HS-27A (cell line): ENCODE results near the gene PASK.

Source experiments
- DNase-seq: peaks from one replicate; pipeline ENCODE4 v3.0.0-alpha.2; 2012; ENCODE audit warnings: low read depth, missing footprints

The PASK gene

GRCh38 chr2:241125626-241126025 lies 23.6 kb downstream of the PASK start:
- no peak for DNase-seq

DNA sequence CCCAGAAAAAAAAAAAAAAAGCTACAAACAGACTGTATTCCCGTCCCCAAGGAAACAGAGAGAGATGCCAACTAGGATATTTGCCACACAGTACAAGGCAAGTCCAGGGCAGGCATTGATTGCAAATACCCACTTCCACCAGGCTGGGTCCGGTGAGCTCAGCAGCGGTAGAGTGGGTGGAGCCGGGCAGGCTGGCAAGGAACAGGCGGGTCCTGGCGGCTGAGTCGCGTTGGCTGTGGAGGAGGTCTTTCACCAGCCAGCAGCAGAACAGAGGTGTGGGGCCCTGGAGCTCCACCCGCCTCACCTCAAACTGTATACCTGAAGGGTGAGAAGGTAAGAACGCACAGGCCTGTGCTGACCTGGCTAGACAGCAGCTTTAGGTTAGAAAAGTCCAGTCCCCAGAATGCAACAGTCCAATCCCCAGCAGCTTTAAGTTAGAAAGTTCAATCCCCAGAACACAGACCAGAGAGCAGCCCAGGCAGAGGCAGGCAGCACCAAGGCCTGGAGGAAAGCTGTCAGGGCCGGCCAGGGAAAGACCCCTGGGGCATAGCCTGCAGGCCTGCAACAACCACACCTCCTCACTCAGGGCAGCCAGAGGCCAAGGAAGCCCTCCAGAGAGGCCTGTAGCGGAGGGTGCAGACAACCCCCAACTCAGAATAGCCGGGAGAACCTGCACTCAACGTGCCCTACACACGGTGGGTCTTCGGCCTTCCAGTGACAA lies 25.3 kb downstream of the PASK start:
- DNase-seq = no peak

DNA sequence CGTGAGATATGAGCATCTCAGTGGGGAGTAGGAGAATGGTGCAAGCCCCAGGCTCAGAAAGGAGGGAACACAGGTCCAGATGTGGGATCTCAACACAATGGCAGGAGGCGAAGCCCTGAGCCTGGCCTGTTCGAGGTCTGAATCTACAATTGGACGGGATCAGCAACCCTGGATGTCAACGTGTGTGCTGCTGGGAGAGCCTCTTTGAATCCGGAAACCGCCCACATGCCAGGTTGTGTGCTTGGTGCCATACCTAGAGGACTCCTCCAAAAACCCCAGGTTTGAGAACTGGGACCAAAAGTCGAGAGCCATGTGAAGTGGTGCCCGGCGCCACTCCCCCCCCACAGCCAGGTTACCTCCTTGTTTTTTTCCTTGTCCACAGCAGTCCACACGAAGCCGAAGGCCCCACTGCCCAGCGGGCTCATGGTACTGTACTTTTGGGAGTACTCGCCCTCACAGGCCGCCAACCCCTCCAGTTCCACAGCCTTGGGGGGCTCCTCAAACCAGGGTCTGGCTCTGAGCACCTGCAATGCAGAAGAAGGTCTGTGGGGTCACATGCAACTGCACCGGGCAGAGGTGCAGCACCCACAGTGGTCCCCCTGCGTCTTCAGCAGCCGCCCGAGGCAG lies 26.8 kb downstream of the PASK start:
- DNase-seq = no peak

GRCh38 chr2:241121008-241121407 lies 28.3 kb downstream of the PASK start:
- DNase-seq = no peak

- DNase-seq = no peak
Observed at GRCh38 chr2:241120440-241120839, 28.8 kb downstream of the PASK start.

- DNase-seq = no peak
Observed at GRCh38 chr2:241118737-241119505, 30.4 kb downstream of the PASK start.

- DNase-seq = no peak
Observed at GRCh38 chr2:241116606-241117560, 32.4 kb downstream of the PASK start.

- DNase-seq = no peak
Observed at GRCh38 chr2:241115361-241115760, 33.9 kb downstream of the PASK start.

GRCh38 chr2:241114836-241115235 lies 34.4 kb downstream of the PASK start:
- no peak for DNase-seq

DNA sequence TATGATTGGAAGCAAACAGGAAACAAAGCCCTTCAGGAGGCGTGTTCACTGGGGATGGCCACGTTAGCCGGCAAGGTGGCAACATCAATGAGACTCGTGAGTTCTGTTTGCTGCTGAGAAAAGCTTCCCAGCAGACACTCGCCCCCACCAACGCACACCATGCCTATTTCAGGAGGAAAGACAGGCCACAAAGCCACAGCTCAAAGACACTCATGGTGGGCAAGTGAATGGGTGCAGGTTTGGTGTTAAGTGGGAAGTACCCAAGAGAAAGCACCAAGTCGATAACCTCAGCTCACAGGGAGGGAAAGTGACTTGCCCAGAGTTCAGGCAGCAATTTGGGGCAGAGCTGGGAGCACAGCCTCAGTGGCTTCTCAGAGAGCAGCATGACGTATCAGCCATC lies 36.7 kb downstream of the PASK start:
- DNase-seq = no peak

DNA sequence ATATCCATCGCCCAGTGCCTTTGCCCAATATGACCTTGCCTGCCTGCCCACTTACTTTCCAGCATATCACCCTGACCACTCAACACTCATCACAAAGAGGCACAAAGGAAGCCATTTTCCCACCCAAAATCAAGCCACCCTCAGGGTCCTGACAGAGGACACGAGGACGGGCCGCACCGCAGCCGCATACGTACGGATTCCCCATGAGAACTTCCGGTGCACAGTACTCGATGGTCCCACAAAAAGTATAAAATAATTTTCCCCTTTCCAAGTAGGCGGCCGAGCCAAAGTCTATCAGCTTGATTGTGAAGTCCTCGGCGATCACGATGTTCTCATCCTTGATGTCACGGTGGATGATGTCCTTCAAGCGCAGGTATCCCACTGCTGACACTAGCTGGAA lies 37.2 kb downstream of the PASK start:
- no peak for DNase-seq

- DNase-seq = no peak
Observed at GRCh38 chr2:241111440-241111805, 37.8 kb downstream of the PASK start.

DNA sequence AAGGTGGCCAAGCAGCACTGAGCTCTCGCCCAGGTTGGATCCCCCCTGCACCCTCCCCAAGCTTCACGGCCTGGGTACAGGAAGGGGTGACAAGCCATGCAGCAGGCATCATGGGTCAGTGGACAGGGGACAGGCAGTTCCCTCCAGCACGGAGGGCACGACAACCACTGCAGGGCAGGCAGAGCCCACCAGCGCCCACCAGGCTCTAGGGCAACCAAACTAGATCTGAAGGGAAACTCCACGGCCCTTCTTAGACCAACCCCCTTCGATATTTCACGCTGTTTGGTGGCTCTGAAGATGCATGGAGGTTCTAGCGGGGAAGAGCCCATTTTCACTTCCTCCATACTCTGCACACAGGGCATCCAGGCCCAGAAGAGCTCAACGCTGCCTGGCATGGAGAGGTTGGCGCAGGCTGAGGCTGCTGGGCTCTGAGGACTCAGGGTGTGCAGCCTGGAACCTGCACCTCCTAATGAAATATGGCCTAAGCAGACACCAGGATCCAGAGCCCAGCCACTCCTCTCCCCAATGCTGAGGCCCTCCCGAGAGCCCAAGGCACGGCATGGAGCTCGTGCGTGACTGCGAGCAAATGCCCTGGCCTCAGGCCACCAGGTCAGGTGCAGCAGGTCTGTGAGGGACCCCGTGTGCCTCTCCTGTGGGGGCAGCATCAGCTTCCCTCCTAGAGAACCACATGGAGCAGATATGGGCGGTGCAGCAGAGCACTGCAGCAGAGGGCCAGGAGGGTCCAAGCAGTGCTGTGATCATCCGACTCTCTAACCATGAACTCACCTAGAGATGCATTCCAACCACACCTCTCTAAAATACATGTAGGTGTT lies 38.4 kb downstream of the PASK start:
- DNase-seq = no peak

DNA sequence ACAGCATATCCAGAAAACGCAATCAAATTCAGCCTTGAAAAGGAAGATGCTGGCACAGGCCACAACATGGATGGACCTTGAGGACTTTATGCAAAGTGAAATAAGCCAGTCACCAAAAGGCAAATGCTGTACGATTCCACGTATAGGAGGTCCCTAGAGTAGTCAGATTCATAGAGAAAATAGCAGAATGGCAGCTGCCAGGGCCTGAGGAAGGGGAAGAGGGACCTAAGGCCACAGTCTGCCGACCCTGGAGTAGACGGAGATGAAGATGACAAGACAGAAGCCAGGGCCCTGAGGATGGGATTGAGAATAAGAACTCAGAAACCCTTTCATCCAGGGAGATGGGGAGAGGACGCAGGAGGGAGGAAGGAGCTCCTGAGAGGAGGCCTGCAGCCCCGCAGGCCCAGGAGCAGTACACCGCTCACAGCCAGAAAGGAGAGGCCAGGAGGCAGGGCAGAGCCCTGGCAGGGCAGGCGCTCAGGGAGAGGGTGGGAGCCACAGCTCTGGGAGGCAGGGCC lies 39.1 kb downstream of the PASK start:
- no peak for DNase-seq

DNA sequence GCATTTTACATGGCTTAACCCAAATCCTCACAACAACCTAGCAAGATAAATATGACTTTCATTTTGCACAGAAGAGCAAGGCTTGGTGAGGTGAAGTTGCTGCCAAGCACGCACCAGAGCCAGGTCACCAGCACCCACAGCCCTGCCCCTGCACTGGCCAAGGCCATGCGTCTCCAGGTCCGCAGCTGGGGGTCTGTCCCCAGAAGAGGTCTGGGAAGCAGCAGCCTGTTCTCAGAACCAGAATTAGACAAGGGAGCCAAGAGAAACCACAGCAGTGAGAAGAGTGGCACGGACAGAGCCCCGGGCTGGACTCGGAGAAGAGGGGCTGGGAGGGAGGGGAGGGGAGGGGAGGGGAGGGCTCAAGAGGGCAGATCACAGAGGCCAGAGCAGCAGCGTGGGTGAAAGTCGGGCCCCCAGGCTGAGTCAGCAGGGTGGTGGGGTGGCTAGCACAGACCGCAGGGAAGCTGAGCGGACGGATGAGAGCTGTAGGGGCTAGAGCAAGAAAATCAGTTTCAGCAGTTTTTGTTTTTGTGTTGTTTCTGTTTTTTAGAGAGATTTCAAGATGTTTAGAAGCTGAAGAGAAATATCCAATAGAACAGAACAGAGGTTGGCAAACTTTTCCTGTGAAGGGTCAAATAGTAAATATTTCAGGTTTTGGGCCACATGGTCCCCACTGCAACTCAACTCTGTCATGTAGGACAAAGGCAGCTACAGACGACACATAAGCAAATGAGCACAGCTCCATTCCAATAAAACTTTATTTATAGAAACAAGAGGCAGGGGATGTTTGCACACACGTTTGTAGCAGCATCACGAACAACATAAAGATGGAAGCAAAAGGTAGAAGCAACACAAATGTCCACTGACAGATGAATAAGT lies 39.8 kb downstream of the PASK start:
- no peak for DNase-seq

DNA sequence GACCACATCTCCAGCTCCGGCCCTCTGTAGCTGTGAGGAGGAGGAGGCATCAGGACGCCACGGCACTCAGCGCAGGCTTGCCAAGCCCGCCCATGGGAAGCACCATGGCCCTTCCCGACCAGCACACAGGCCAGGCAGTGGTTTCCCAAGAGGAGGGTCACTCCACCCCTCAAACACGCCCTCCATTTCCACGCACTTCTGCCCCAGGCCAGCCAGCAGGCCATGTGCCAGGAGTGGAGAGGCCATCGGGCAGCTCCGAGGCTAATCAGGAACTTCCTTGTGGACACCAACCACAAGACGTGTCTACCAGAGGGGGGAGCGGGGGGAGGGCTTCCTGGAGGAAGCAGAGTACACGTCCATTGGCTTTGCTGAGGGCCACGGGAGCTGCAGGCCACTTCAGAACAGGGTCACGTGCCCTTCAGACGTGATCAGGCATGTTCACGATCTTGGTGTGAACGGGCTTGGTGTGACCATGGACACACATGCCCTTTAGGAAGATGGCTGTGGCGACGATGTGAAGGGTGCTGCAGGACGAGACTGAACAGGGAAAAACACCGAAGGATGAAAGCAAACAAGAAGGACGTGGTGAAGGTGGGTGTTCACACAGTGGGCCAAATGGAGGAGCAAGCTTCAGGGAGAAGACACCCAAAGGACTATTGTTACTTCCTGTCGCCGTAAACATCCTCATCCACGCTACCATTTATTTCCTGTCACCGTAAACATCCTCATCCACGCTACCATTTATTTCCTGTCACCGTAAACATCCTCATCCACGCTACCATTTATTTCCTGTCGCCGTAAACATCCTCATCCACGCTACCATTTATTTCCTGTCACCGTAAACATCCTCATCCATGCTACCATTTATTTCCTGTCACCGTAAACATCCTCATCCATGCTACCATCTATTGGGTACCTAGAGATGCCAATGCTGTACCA lies 40.7 kb downstream of the PASK start:
- no peak for DNase-seq

DNA sequence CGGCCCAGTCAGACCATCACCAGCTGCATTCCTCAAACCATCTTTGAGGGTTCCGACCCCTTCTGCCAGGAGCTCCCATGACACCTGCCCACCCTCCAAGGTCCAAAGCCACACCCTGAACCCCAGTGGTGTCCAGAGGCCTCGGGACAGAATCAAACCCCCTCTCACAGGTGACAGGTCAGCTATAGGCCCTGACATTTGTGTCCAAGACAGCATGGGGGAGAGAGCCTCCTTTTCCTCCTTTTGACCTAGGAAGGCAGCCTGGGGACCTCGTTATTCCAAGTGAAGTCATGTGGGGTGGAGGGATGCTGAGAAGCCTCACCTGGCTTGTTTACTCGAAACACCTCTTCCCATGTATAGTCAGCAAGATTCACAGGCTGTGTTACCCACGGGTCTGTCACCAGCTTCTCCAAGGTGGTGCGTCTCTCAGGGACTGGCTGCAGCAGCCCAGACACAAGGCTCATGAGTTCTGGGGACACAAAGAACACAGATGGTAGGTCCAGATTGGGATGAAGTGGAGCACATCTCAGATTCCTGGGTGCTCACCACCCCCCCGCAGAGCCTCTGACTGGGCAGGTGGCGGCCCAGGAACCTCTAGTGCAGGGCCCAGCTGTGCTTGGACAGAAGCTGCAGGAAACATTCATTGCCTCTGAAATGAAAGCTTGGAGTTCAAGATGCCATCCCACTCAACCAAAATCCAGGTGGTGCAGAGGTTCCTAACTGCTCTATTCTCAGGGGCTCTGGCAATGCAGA lies 42.1 kb downstream of the PASK start:
- DNase-seq = no peak

DNA sequence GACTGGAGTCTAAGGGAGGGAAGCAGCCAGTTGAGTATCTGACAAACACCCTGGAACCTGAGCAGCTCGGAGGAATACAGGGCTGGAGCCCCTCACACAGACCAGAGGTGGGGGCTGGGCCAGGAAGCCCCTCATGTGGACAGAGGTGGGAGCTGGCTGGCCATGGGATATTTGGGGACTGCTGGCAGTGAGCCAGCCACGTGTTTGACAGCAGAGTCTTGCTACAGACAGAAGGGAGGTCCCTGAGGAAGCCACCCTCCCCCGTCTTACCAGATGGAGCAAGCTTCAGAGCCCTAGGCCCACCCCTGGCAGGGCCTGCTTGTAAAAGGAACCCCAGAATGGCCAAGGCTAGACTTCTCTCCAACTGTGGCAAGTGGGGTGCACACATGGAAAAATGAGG lies 43.6 kb downstream of the PASK start:
- no peak for DNase-seq
